OCI-M2 (cell line): Measurements from ENCODE around the gene SH3RF1.
"Not testable (repeated sequence)": the region's sequence is repeated elsewhere in the genome, so short reads cannot be mapped to it uniquely, and the experiment has no call there.

Source experiments
- DNase-seq: peaks from one replicate; lab custom pipeline; 2025; ENCODE audit not compliant: unreplicated experiment; lab: John Stamatoyannopoulos, UW

Gene SH3RF1

DNA sequence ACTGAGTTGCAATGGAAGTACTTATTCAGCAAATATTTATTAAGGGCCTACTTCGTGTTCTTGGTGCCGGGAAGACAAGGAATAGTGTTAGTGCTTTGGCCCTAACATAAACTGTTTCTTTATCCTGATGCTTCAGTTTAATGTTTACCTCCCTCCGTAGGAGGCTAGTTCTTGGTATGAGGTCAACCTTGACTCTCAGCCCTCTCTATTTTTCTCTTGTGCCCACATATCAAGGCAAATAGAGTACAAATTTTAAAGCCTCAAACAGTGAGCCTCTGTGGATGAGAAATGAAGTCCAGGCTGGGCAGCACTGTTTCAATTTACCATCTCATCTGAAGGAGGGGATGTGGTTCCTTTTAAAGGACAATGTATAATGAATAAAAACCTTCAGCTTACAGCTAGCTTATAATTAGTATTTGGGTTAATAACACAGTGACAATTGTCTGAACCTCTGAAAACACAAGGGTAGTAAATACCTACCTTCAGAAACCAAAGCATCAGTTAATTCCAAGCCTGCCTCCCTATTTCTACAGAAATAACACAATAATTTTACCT lies 68.5 kb downstream of the SH3RF1 start:
- DNase-seq, result no peak

DNA sequence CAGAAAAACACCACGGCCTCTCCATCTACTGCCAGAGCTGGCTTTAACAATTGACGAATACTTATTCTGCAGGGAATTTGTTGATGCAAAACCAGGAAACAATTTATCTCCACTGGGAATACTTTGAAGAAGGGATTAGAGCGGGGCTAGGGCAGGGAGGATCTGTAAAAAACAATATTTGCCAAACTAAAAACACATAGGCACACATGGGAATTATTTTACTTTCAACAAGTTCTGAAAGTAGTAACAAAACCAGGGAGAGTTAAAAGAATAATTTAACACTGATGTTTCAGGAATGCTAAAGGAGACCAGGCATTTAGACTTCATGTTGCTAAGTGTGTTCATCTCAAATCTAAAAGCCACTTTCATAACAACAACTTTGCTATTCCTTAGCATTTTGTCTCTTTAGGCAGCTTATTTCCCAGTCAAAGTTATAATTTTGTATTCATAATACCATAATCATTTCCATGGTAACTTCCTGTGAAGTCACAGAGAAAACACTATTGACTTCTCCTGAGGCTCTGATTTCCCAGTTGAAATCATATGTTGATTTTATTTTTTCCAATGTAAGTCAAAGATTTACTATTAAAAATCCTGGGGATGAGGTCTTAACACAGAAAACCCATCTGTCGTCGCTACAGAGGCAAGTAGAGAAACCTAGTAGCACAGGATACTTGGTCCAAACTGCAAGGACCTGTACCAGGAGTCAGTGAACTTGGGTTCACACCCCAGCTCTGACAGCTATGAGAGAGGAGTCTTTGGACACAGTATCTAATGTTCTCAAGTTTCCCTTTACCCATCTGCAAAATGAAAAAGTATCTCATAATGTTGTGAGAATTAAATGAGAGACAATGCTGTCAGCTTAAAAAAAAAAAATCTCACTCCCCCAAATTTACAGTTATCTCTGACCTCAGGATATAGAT lies 69.3 kb downstream of the SH3RF1 start:
- no peak for DNase-seq

DNA sequence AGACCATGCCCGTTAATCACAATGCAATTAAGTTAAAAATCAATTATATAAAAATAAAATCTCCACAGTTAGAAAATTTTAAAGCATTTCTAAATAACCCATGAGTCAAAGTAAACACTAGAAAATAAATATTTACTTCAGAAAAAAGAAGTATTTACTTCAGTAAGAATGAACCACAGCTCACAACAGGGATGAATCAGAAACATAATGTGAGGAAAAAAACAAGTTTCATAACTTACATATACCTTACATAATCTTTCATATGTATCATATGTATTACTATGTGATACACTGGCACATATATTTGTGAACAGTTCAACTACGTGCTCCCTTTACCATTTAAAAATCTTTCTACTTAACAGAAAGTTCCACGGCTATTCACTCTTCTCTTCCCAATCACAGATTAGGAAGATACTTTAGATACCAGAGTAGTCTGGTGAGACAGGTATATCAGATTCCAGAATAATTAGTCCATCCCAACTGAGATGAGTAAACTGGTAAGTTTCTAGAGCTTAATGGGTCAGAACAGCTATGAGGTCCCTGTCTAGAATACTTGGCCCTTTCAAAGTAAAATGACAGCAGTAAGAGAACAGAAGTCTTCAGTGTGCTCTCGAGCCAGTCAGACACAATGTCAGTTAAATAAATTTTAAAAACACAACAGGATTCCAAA lies 70.3 kb downstream of the SH3RF1 start:
- no peak for DNase-seq

DNA sequence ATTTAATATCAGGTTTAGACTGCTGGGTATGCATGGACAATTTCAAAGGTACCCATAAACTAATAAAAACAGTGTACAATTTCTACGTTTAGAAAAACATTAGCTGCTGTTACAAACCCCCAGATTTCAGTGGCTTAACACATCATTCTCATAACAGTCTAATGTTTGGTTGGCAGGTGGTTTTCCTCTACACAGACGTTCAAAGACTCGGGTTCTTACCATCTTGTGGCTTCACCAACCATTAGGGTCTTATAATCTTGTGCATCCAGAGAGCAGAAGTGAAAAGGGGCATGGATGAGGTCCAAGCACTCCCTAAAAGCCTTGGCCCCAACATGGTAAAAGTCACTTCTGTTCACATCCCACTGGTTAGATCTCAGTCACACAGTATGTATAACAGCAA lies 71.6 kb downstream of the SH3RF1 start:
- DNase-seq, result no peak

DNA sequence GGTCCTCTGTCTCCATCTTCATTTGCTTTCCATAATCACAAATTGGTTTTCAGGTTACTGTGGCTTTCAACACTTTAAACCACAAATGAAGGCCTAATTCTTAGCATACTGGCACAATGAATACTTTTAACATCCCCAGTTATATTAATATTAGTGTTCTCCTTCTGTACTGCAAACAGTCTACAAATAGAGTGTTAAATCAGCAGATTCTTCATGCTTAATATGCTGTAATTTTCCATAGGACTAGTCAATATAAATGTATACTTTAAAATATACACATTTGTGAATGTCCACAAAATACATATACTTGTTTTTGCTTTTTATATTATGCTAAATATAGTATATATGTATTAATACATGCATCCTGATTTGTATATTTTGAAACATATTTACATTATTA lies 72.6 kb downstream of the SH3RF1 start:
- DNase-seq, result no peak

GRCh38 chr4:169197206-169197605 lies 73.5 kb downstream of the SH3RF1 start:
- DNase-seq, result not testable (repeated sequence)

- DNase-seq, result no peak
Observed at GRCh38 chr4:169195032-169195431, 75.7 kb downstream of the SH3RF1 start.

GRCh38 chr4:169189968-169190367 lies 80.8 kb downstream of the SH3RF1 start:
- DNase-seq, result not testable (repeated sequence)

DNA sequence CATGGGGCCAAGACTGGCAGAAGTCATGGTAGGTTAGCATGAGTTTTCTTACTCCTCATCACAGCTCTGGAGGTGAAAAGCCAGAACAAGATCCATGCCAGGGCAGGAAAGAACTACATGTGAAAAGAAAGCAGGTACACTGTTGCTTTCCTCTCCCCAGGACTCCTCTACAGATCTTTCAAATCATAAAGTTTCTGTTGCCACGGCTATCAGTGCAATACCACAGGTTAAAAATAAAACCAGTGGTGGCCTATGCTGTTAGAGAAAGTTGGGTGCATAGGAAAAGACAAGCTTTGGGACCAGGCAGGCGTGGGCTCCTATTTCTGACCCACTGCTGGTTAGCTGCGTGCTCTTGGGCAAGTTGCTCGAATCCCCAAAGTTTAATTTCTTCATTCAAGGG lies 81.4 kb downstream of the SH3RF1 start:
- DNase-seq, result no peak

- no peak for DNase-seq
Observed at GRCh38 chr4:169188204-169188603, 82.6 kb downstream of the SH3RF1 start.

DNA sequence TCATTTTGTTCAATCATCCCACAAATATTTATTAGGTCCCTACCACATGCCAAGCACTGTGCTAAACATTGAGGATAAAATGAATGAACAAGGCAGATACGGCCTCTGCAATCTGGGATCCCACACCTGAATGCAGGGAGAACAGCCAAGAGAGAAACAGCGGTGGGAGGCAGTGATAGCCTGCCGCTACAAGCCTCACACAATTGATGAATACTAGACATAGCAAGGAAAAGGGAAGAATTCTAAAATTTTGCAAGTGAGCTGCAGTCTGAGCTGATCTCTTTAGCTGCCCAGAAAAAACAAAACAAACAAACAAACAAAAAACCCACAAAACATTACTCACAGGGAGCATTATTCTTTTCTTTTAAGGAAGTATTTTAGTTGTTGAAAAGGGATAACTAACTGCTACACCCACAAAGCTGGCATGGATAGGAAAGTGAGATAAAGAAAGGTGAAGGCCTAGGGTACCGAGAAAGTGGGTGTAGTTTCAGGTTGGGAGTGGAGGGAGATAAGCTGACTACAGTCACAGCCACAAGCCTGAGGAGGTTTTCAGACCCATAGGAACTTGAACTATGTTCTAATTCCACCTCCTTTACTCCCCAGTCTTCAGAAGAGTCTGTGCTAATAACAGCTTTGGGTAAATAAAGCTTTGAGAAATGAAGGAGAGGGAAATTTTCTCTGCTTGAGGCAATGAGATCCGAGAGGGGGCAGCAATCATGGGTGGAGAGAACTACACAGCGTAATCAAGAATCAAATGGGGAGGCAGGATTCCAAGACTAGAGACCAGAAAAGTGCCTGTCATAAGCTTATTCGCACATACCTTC lies 85.4 kb downstream of the SH3RF1 start:
- no peak for DNase-seq

GRCh38 chr4:169184686-169185085 lies 86.1 kb downstream of the SH3RF1 start:
- no peak for DNase-seq

GRCh38 chr4:169184236-169184635 lies 86.5 kb downstream of the SH3RF1 start:
- DNase-seq, result no peak

- DNase-seq, result no peak
Observed at GRCh38 chr4:169183581-169183980, 87.2 kb downstream of the SH3RF1 start.

DNA sequence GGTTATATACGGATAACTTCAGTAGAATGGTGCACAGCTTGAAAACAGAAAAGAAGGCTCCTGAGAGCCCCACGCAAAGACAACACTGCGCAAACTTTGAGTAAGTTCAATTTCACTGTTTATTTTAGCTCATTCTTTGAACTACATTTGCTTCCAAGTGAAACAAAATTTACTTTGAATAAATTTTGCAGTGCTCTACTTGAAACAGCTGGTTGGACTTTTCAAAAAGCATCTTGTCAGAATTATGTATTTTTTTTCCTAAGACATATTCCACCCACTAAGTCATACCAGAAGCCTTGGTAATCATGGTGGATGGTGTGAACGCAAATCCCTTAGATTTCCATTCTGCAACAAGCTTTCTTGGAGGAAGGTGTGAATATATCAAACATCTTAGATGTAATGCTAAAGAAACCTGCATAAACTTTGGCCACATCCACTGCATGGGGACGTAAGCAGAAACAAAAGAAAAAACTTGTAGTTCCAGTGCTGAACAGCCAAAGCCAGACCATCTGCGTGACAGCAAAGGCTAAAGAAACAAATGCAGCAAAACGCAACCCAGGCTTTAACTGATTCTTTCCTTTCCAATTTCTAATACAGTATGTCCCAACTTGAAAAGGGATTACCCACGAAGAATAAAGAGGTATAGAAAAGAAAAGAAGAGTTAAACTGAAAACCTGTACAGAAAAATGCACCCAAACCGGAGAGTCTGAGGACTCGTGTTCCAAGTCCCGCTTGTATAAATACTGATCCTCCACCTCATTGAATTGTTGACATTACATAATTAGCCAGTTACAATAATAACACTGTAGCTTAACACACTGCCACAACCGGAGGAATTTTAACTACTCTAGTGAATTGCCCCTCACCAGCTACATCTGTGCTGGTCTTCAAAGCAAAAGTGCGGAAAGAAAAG lies 90.9 kb downstream of the SH3RF1 start:
- DNase-seq, result no peak

GRCh38 chr4:169178092-169178491 lies 92.7 kb downstream of the SH3RF1 start:
- not testable (repeated sequence) for DNase-seq

- no peak for DNase-seq
Observed at GRCh38 chr4:169175476-169175875, 95.3 kb downstream of the SH3RF1 start.

DNA sequence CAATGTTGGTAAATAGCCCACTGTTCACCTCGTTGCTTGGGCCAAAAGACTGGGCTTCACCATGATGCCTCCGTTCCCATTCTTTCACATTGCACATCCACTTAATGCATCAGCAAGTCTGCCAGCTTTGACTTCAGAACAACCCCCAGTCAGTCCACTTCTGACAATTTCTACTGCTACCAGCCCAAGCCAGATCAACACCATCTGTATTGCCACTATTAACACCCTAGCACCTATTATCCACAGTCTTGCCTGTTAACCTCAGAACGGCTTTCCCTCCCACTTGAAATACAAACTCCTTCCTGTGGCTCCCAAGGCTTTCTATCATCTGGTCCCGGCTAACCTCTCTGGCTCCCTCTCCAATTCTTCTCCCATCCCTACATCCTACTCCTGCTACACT lies 95.7 kb downstream of the SH3RF1 start:
- DNase-seq, result no peak

DNA sequence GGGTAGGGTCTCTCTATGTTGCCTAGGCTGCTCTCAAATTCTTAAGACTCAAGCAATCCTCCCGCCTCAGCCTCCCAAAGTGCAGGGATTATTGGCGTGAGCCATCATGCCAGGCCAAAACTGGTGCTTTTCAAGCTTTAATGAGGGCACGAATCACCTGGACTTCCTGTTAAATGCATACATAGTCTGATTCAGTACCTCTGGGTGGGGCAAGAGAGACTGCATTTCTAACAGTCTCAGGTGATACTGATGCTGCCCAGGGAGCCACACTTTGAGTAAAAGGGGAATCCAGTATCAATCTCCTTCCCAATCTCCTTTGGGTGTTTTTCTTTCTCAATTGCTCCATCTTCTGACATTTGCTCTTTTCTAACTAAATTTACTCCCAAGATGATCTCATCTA lies 96.5 kb downstream of the SH3RF1 start:
- no peak for DNase-seq
